ENCODE measurements around the gene SLC35G6.

SLC35G6 gene

GRCh38 chr17:7508145-7508544 is 26.9 kb downstream of the SLC35G6 start:
- no peak for DNase-seq (ENCODE audit: low spot score)

DNA sequence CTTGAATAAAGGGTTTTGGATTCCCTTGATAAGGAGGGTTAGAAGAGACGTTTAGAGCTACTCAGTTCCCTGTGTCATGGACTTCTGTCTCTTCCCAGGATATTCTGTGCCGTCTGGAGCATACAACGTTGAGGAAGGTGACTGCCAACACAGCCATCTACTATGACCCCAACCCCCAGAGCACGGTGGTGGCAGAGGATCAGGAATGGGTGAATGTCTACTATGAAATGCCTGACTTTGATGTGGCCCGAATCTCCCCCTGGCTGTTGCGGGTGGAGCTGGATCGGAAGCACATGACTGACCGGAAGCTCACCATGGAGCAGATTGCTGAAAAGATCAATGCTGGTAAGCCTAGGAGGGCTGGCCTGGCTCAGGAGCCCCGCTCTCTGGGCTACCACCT is 27.6 kb downstream of the SLC35G6 start:
- no peak for DNase-seq (ENCODE audit: low spot score)

DNA sequence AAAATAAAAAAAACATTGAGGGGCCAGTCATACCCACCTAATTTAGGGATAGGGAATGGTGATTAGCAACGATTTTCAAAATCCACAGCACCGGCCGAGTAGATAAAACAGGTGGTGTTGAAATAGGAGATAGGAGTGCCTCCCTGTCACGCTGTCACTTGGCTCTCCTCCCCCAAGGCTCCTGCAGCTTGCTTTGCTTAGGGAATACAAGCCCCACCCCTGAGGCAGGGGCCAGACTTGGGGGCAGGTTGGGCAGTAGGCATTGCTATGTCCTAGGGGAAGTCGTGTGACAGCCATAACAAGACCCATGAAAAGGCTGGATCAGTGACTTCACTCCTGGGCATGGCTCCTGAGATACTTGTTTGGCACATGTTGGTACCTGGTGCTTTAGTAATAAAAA is 28.7 kb downstream of the SLC35G6 start:
- DNase-seq (ENCODE audit: low spot score): no peak

DNA sequence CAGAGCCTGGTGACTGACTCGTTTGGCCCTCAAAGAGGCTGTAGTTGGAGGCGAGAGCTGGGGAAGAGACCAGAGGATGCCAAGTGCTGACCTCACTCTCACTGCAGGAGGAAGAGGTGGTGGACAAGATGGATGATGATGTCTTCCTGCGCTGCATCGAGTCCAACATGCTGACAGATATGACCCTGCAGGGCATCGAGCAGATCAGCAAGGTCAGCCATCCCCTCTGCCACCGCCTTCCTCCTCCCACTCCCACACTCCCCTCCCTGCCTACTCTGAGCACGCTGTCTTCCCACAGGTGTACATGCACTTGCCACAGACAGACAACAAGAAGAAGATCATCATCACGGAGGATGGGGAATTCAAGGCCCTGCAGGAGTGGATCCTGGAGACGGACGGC is 29.9 kb downstream of the SLC35G6 start:
- no peak for DNase-seq (ENCODE audit: low spot score)

- DNase-seq (ENCODE audit: low spot score): no peak
These were observed 30.9 kb downstream of the SLC35G6 start for GRCh38 chr17:7512105-7512504.

- DNase-seq (ENCODE audit: low spot score): no peak
These were observed 31.7 kb downstream of the SLC35G6 start for GRCh38 chr17:7512824-7513540.

- no peak for DNase-seq (ENCODE audit: low spot score)
These were observed 32.7 kb downstream of the SLC35G6 start for GRCh38 chr17:7513850-7514419.

- no peak for DNase-seq (ENCODE audit: low spot score)
These were observed 34.8 kb downstream of the SLC35G6 start for GRCh38 chr17:7515911-7516610.

- peak; percentile 61 for DNase-seq (ENCODE audit: low spot score)
These were observed 41.8 kb downstream of the SLC35G6 start for GRCh38 chr17:7523033-7523432.

GRCh38 chr17:7528842-7529241 is 47.6 kb downstream of the SLC35G6 start:
- DNase-seq (ENCODE audit: low spot score): no peak

- no peak for DNase-seq (ENCODE audit: low spot score)
These were observed 49.0 kb downstream of the SLC35G6 start for GRCh38 chr17:7530023-7530900.
